Neural cell (in vitro differentiated cells): ENCODE results near the gene GTSE1. TPM values are rescaled to one million over a fixed set of nuclear protein-coding genes. Genes with fewer than 3 reads are reported as not detected.

Experiments
- H2AFZ ChIP-seq: fragments of 200-600, 300-800 bp; sonication (generic), shearing (Covaris generic); 2 replicates; pipeline ENCODE4 v1.6.0; 2014; ENCODE audit warnings: low read depth, mild to moderate bottlenecking, antibody characterized with exemption, low read length, moderate library complexity
- H3F3A ChIP-seq: fragments of 200-600 bp; shearing (Covaris generic); 2 replicates; pipeline ENCODE4 v1.6.1; 2016; ENCODE audit warnings: mild to moderate bottlenecking, moderate library complexity, mixed read lengths, antibody characterized with exemption, low read length; ENCODE audit not compliant: insufficient read depth, poor library complexity, severe bottlenecking
- H3K27ac ChIP-seq: fragments of 200-600, 300-800 bp; sonication (generic), shearing (Covaris generic); 2 replicates; pipeline ENCODE4 v1.5.1; 2014; ENCODE audit warnings: mild to moderate bottlenecking, low read length, moderate library complexity
- H3K27me3 ChIP-seq: fragments of 300-800, 200-600 bp; sonication (generic), shearing (Covaris generic); 2 replicates; pipeline ENCODE4 v1.6.0; 2014; ENCODE audit warnings: mild to moderate bottlenecking, low read depth, low read length, moderate library complexity; ENCODE audit not compliant: insufficient read depth
- H3K36me3 ChIP-seq: fragments of 300-800, 200-600 bp; sonication (generic), shearing (Covaris generic); 2 replicates; pipeline ENCODE4 v1.5.1; 2014; ENCODE audit warnings: mild to moderate bottlenecking, antibody characterized with exemption, low read length, moderate library complexity; ENCODE audit not compliant: insufficient read depth
- H3K4me2 ChIP-seq: fragments of 300-800, 200-600 bp; sonication (generic), shearing (Covaris generic); 2 replicates; pipeline ENCODE4 v1.6.0; 2014; ENCODE audit warnings: mild to moderate bottlenecking, low read length
- H3K4me3 ChIP-seq: fragments of 300-800, 200-600 bp; sonication (generic), shearing (Covaris generic); 2 replicates; pipeline ENCODE4 v1.5.1; 2014; ENCODE audit warnings: mild to moderate bottlenecking, low read length, moderate library complexity
- H3K79me2 ChIP-seq: fragments of 200-600 bp; shearing (Covaris generic); replicated peaks from 2 replicates; pipeline ENCODE4 v1.6.0; 2014; ENCODE audit warnings: mild to moderate bottlenecking, low read length, moderate library complexity; ENCODE audit not compliant: insufficient read depth
- H3K9ac ChIP-seq: fragments of 300-800, 200-600 bp; sonication (generic), shearing (Covaris generic); 2 replicates; pipeline ENCODE4 v1.6.1; 2016; ENCODE audit warnings: mild to moderate bottlenecking, low read length, mixed read lengths
- H3K9me2 ChIP-seq: fragments of 200-600 bp; shearing (Covaris generic); 2 replicates; pipeline ENCODE4 v1.6.1; 2016; ENCODE audit warnings: mild to moderate bottlenecking, low read length, mixed read lengths; ENCODE audit not compliant: insufficient read depth
- H3K9me3 ChIP-seq: fragments of 200-600, 300-800 bp; sonication (generic), shearing (Covaris generic); 2 replicates; pipeline ENCODE4 v1.6.1; 2016; ENCODE audit warnings: mild to moderate bottlenecking, mixed run types, low read length, moderate library complexity, mixed read lengths
- H4K20me1 ChIP-seq: fragments of 200-600 bp; shearing (Covaris generic); 2 replicates; pipeline ENCODE4 v1.6.1; 2016; ENCODE audit warnings: mild to moderate bottlenecking, mixed run types; ENCODE audit not compliant: insufficient read depth
- CTCF ChIP-seq: fragments of 450-650 bp; IDR thresholded peaks from 2 replicates; pipeline ENCODE4 v1.5.1; 2014; ENCODE audit warnings: antibody characterized with exemption, mild to moderate bottlenecking, moderate library complexity; ENCODE audit not compliant: poor library complexity, severe bottlenecking
- EP300 ChIP-seq: fragments of 450-650 bp; conservative IDR thresholded peaks from 2 replicates; pipeline ENCODE4 v1.6.1; 2014; ENCODE audit warnings: antibody characterized with exemption, mild to moderate bottlenecking, moderate library complexity; ENCODE audit not compliant: poor library complexity, severe bottlenecking
- MXI1 ChIP-seq: fragments of 450-650 bp; conservative IDR thresholded peaks from 2 replicates; pipeline ENCODE4 v1.6.1; 2014; ENCODE audit warnings: antibody characterized with exemption, mild to moderate bottlenecking; ENCODE audit not compliant: poor library complexity, severe bottlenecking
- POLR2AphosphoS5 ChIP-seq: IDR thresholded peaks from 2 replicates; pipeline ENCODE4 v1.6.1; 2012
- RAD21 ChIP-seq: fragments of 450-650 bp; conservative IDR thresholded peaks from 2 replicates; pipeline ENCODE4 v1.6.1; 2014; ENCODE audit warnings: antibody characterized with exemption, mild to moderate bottlenecking, moderate library complexity
- REST ChIP-seq: IDR thresholded peaks from 2 replicates; pipeline ENCODE4 v1.6.1; 2012; ENCODE audit warnings: borderline replicate concordance
- SMC3 ChIP-seq: fragments of 450-650 bp; conservative IDR thresholded peaks from 2 replicates; pipeline ENCODE4 v1.6.1; 2014; ENCODE audit warnings: antibody characterized with exemption, mild to moderate bottlenecking, moderate library complexity; ENCODE audit not compliant: poor library complexity
- TAF1 ChIP-seq: IDR thresholded peaks from 2 replicates; pipeline ENCODE4 v1.6.1; 2012; ENCODE audit warnings: low read depth
- polyA plus RNA-seq: library from polyadenylated mRNA; depleted of rRNA; stranded (reverse); fragments of >200 nt; gene quantifications from 2 replicates; pipeline ENCODE4 v1.2.3, GENCODE V29; 2014

Gene GTSE1
- polyA plus RNA-seq, 1 donor from 2014 or later = 0.28 TPM

GRCh38 chr22:46350121-46350520, 53.5 kb downstream of the GTSE1 start:
- no peak overlapping the region for H3K27ac ChIP-seq
- no peak for TF ChIP-seq REST
- no peak for TF ChIP-seq CTCF
- TF ChIP-seq SMC3 = no peak
- no peak for TF ChIP-seq RAD21
- no peaks in the 10 kb centered on the region for H3K9me2 ChIP-seq
- H3K27me3 ChIP-seq = no peaks in the 10 kb centered on the region
- H3K79me2 ChIP-seq = no peaks in the 10 kb centered on the region
- no peak overlapping the region for H3K4me3 ChIP-seq
- H3K9ac ChIP-seq = no peak overlapping the region
- no peaks in the 10 kb centered on the region for H3F3A ChIP-seq
- no peaks in the 10 kb centered on the region for H3K36me3 ChIP-seq
- H3K4me2 ChIP-seq = no peak overlapping the region
- no peaks in the 10 kb centered on the region for H3K9me3 ChIP-seq
- H2AFZ ChIP-seq = no peak overlapping the region
- no peaks in the 10 kb centered on the region for H4K20me1 ChIP-seq

GRCh38 chr22:46350646-46351045, 54.0 kb downstream of the GTSE1 start:
- Histone ChIP-seq H3K27me3 (no peaks in the 10 kb centered on the region), H2AFZ (no peak overlapping the region), H3K79me2 (no peaks in the 10 kb centered on the region), H3K9ac (no peak overlapping the region), H3K4me2 (no peak overlapping the region), H3K4me3 (no peak overlapping the region), H3K9me3 (no peaks in the 10 kb centered on the region), H4K20me1 (no peaks in the 10 kb centered on the region), H3F3A (no peaks in the 10 kb centered on the region), H3K9me2 (no peaks in the 10 kb centered on the region), H3K36me3 (no peaks in the 10 kb centered on the region), H3K27ac (no peak overlapping the region)
- TF ChIP-seq EP300 (no peak), CTCF (no peak)

GRCh38 chr22:46351131-46351735, 54.6 kb downstream of the GTSE1 start:
- H3K27ac ChIP-seq = no peak overlapping the region
- H3K79me2 ChIP-seq = no peaks in the 10 kb centered on the region
- no peak overlapping the region for H3K9ac ChIP-seq
- no peak overlapping the region for H2AFZ ChIP-seq
- TF ChIP-seq MXI1 (no peak), EP300 (no peak), RAD21 (no peak), TAF1 (no peak), SMC3 (no peak), POLR2AphosphoS5 (no peak), REST (no peak)
- H3K4me3 ChIP-seq = no peak overlapping the region
- no peaks in the 10 kb centered on the region for H3F3A ChIP-seq
- H3K36me3 ChIP-seq = no peaks in the 10 kb centered on the region
- no peaks in the 10 kb centered on the region for H4K20me1 ChIP-seq
- H3K27me3 ChIP-seq = no peaks in the 10 kb centered on the region
- no peaks in the 10 kb centered on the region for H3K9me3 ChIP-seq
- H3K9me2 ChIP-seq = no peaks in the 10 kb centered on the region
- no peak overlapping the region for H3K4me2 ChIP-seq
